DMS153 (cell line): Measurements from ENCODE around the gene LRP1B.

Experiments
- DNase-seq: peaks from one replicate; lab custom pipeline; 2025; lab: John Stamatoyannopoulos, UW

The LRP1B gene

DNA sequence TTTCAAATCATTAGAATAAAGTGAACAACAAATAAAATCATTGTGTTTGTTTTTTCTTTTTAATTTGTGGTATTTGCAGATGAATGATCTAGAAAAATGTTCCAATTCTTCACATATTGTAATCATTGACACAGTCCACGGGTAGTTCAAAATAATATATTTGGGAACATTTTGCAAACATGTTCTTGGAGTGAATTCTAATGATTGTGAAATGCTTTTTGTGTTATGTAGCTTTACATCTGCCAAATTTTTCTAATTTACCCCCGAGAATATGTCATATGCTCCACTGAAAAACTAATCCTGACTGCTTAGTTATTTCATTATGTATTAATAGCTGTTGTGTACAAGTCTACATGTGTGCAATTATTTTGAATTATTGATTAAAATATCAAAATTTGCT lies 1882.2 kb downstream of the LRP1B start:
- DNase-seq, result no peak

- DNase-seq, result no peak
Observed at GRCh38 chr2:140247451-140248195, 1883.2 kb downstream of the LRP1B start.

- no peak for DNase-seq
Observed at GRCh38 chr2:140246957-140247356, 1883.9 kb downstream of the LRP1B start.

DNA sequence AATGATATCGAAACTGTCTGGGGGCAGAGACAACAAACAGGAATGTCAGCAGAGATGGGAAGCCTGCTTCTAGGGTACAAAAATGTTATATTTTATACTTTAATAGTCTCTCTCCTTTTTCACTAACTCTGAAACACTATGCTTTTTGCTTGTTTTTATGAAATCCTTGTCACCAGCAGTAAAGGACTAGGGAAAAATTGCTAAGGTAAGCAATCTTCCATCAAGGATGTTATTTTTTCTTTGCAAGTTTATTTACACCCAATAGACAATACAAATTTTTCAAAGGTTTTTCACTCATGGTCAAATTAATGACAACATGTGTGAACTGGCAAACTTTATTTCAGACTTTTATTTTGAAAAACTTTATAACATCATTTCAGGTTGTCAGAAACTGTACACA lies 1884.8 kb downstream of the LRP1B start:
- DNase-seq, result no peak

- DNase-seq, result peak; percentile 3
Observed at GRCh38 chr2:140242889-140243288, 1887.9 kb downstream of the LRP1B start.

- DNase-seq, result no peak
Observed at GRCh38 chr2:140234116-140234515, 1896.7 kb downstream of the LRP1B start.

DNA sequence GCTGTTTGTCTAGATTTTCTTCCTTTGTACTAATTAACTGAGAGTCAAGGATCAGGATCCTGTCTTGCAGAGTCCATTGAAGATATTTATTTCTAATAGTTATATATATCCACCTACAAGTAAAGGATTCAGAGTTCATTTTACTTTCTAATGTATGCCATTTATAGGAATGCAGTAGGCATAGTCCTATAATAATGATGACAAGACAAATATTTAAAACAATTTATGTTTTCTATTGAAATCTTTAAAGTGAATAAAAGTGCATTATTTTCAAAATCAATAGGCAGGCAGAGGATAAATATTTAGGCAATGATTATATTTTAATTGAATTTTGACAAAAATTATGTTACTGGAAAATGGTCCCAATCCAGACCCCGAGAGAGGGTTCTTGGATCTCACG lies 1919.9 kb downstream of the LRP1B start:
- DNase-seq, result no peak

- DNase-seq, result no peak
Observed at GRCh38 chr2:140205093-140205492, 1925.7 kb downstream of the LRP1B start.

DNA sequence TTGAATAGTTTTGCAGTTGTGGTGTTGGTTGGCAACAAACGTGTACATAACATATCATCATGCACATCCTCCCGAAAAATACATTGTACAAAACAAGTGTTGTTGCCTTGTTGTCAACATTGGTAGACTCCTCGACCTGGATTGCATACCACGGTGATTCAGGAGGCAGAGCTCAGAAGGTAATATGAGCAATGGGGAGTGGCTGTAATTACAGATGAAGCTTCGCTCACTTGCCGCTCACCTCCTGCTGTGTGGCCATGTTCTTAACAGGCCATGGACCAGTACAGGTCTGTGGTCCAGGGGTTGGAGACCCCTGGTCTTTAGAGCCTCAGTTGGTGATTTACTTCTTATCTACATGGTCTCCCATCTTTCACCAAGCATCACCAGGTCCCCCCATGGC lies 1927.5 kb downstream of the LRP1B start:
- no peak for DNase-seq

DNA sequence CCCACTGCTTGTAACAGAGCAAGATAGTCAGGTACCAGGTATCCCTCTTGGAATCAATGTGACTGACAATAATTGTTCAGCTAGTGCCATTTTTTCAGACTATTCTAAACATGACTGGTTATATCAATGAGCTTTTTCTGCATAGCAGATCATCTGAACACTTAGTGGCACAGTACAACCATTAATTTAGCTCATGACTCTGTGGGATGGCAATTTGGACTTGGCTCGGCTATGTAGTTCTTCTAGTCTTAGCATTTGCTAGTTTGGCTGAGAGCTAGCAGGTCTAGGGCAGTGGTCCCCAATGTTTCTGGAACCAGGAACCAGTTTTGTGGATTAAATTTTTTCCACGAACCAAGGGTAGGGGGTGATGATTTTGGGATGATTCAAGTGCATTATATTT lies 1929.2 kb downstream of the LRP1B start:
- no peak for DNase-seq

DNA sequence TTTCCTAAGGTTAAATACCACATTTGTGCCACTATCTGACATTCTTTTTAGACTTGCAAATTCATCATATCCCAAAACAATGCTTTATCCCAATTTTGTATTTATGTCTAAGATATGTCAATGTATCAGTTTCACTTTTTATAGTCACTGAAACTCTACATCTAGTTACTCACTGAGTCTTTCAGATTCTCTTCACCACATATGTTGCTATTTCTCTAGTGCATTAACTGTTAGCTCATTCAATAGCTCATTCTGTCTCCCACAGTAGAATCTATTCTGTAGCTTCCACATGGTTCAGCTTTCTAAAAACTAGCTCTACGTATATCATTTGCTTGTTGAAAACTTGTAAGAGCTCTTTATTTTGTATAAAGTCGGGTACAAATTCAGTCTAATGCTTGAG lies 1930.1 kb downstream of the LRP1B start:
- DNase-seq, result no peak

- no peak for DNase-seq
Observed at GRCh38 chr2:140200307-140200706, 1930.5 kb downstream of the LRP1B start.

GRCh38 chr2:140199312-140199711 lies 1931.5 kb downstream of the LRP1B start:
- no peak for DNase-seq

- no peak for DNase-seq
Observed at GRCh38 chr2:140187086-140187485, 1943.7 kb downstream of the LRP1B start.

- DNase-seq, result no peak
Observed at GRCh38 chr2:140186313-140186712, 1944.5 kb downstream of the LRP1B start.

- no peak for DNase-seq
Observed at GRCh38 chr2:140185076-140185475, 1945.7 kb downstream of the LRP1B start.

DNA sequence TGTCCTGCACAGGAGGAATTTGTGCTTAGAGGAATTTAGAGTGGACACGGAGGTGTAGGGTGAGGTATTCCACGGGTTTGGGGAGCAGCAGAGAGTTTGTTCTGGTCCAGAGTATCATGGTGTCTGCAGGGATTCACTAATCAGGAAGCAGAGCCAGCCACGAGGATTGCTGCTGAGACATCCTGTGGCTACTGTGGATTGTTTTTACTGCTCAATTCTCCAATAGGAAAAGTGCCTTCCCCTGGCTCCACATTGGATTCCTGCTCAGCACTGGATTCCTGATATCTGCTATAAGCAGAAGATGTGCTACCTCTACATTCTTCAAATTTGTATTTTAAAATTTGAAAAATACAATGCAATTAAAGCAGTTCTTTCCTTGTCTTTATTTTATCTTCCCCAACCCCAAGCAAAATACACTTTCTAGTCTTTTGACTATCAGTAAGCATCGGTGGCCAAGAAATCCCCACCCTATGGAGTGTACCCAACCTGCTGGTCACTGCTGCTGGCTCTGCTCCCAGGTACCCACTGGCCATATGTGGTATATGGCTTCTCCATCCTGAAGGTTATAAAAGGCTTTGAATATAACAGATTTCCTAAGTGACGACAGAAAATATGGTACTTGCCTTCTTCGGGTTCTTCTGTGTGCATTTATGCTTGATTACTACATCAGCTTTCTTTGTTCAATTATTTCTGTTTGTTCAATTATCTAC lies 1947.6 kb downstream of the LRP1B start:
- no peak for DNase-seq
